Myocyte (in vitro differentiated cells): ENCODE results near the gene AZU1. TPM values are rescaled to one million over a fixed set of nuclear protein-coding genes. Genes with fewer than 3 reads are reported as not detected.
"Not testable (repeated sequence)": the region's sequence is repeated elsewhere in the genome, so short reads cannot be mapped to it uniquely, and the experiment has no call there.

Experiments
- DNase-seq: peaks from one replicate; pipeline ENCODE4 v3.0.0-alpha.2; 2012; ENCODE audit warnings: low read depth
- total RNA-seq: library from RNA; depleted of rRNA; stranded (reverse); fragments of >200 nt; gene quantifications from 2 replicates; pipeline ENCODE4 v1.2.3, GENCODE V29; 2014

AZU1 gene
- total RNA-seq, 1 donor from 2014 or later, result not detected

DNA sequence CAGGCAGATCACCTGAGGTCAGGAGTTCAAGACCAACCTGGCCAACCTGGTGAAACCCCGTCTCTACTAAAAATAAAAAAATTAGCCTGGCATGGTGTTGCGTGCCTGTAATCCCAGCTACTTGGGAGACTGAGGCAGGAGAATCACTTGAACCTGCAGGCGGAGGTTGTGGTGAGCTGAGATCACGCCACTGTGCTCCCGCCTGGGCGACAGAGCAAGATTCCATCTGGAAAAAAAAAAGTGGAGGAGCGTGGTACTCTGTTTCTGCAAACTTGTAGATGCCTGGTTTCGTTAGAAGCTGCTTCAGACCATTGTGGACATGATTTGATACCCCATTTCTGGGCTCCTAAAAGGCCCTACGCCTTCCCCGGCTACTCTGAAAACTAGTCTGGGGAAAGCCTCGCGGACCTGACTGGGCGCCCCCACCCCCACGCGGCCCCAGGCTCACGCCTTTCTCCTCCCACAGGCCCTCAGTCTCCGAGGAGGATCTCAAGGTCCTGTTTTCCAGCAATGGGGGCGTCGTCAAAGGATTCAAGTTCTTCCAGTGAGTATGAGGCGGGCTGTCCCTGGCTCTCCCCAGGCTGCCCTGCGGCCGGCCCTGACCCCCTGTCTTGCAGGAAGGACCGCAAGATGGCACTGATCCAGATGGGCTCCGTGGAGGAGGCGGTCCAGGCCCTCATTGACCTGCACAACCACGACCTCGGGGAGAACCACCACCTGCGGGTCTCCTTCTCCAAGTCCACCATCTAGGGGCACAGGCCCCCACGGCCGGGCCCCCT lies 17.4 kb upstream of the AZU1 start:
- no peak for DNase-seq

GRCh38 chr19:810883-811489 lies 16.7 kb upstream of the AZU1 start:
- DNase-seq, result no peak

DNA sequence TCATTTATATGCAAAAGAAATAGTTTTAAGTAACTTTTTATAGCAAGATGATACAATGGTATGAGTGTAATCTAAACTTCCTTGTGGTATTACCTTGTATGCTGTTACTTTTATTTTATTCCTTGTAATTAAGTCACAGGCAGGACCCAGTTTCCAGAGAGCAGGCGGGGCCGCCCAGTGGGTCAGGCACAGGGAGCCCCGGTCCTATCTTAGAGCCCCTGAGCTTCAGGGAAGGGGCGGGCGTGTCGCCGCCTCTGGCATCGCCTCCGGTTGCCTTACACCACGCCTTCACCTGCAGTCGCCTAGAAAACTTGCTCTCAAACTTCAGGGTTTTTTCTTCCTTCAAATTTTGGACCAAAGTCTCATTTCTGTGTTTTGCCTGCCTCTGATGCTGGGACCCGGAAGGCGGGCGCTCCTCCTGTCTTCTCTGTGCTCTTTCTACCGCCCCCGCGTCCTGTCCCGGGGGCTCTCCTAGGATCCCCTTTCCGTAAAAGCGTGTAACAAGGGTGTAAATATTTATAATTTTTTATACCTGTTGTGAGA lies 16.1 kb upstream of the AZU1 start:
- no peak for DNase-seq

DNA sequence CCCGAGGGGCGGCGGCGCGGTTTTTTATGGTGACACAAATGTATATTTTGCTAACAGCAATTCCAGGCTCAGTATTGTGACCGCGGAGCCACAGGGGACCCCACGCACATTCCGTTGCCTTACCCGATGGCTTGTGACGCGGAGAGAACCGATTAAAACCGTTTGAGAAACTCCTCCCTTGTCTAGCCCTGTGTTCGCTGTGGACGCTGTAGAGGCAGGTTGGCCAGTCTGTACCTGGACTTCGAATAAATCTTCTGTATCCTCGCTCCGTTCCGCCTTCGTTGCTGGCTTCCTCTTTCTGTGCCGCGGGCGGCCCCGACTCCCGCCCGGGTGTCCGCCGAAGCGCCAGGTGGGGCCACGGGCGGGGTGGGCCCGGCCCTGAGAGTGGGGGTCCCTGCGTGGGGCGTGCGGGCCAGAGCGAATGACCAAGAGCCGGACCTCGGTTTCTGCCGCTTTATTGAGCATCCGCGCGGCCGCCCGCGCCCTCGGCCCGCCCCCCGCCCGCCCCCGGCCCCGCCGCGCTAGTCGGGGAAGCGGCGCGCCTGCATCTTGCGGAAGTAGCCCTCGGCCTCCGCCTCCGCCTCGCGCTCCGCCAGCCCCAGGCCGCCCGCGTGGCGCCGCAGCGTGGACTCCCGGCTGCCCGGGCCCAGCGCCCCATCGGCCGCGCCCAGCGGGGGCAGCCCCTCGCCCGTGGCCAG lies 15.4 kb upstream of the AZU1 start:
- DNase-seq, result no peak

DNA sequence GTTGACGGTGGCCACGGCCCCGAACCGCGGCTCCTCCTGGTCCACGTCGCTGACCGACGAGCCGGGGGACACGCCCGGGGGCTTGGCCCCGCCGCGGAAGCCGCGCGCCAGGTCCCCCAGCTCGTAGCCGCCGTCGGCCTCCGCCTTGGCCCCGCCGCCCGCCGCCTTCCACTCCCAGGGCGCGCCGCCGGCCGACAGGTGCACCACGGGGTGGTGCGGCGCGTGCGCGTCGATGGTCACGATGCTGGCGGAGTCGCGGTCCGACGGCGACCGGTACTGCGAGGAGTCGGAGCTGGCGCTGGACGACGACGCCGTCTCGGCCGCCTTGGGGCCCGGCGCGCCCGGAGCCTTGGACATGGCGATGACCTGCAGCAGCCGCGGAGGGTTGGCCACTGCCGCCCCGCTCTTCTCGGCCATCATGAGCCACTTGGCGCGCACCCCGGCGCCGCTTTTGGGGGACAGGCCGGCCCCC lies 14.9 kb upstream of the AZU1 start:
- DNase-seq, result no peak

GRCh38 chr19:813219-814151 lies 14.2 kb upstream of the AZU1 start:
- DNase-seq, result no peak

DNA sequence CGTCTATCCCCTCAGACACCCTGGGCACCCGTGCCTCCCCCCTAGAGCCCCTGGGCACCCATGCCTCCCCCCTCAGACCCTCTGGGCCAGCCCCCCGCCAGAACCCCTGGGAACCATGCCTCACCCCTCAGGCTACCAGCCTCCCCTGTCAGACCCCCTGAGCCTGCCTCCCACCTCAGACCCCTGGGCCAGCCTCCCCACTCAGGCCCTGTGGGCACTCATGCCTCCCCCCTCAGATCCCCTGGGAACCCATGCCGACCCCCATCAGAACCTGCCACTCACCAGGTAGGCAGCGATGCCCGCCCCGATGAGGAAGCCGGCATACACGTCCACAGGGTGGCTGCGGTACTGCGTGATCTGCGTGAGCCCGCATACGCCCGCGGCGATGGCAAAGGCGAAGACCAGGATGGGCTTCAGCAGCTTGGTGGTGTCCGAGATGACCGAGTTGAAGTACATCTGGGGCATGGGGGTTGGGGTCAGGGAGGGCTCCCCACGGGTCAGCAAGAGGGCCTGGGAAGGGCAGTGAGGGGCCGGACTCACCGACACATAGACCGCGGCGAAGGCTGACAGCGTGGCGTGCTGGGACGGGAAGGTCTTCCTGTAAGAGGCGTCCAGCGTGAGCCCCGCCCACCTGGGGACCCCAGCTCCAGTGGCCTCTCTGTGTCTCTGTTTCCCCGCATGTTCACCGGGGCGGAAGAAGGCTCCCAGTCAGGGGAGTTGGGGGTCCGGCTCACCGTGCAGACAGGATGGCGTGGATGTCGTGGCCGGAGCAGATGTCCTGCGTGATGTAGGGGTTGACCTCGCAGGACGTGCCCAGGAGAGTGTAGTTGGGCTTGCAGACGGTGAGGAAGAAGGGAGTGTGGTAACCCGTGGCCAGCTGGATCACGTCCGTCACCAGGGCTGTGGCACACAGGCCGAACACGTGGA lies 13.2 kb upstream of the AZU1 start:
- no peak for DNase-seq

DNA sequence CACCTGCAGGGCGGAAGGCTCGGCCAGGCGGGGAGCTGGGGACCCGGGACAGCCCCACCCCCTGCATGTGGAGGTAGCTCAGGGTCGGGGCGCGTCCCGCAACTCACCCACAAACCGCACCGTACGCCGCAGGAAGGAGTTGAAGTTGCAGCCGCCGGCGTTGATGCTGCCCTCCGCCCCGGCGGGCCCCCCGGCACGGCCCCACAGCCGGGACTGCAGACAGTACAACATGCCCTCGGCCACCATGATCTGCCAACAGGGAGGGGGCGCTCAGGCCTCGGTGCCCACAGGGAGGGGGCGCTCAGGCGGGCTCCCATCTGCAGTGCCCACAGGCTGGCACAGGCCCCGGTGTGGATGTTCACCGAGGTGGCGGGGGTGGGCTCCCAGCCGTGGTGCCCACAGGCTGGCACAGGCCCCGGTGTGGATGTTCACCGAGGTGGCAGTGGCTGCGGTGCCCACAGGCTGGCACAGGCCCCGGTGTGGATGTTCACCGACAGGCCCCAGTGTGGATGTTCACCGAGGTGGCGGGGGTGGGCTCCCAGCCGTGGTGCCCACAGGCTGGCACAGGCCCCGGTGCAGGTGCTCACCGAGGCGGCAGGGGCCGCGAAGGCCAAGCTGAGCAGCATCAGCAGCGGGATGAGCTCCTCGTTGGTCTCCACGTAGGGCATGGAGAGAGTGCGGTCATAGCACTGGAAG lies 12.4 kb upstream of the AZU1 start:
- no peak for DNase-seq

- no peak for DNase-seq
Measured at GRCh38 chr19:815775-816499, 11.7 kb upstream of the AZU1 start.

- DNase-seq, result no peak
Measured at GRCh38 chr19:816500-816857, 11.2 kb upstream of the AZU1 start.

DNA sequence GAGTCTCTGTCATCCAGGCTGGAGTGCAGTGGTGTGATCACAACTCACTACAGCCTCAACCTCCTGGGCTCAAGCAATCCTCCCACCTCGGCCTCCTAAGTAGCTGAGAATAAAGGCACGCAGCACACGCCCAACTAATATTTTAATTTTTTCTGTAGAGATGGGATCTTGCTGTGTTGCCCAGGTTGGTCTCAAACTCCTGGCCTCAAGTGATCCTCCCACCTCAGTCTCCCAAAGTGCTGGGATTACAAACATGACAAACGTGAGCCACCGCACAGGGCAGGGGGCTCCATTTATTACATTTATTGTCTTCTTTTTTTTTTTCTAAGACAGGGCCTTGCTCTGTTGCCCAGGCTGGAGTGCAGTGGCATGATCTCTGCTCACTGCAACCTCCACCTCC lies 7.4 kb upstream of the AZU1 start:
- not testable (repeated sequence) for DNase-seq

- DNase-seq, result no peak
Measured at GRCh38 chr19:821231-821824, 6.3 kb upstream of the AZU1 start.

GRCh38 chr19:821825-822503 lies 5.7 kb upstream of the AZU1 start, which contains the start of gene PLPPR3:
PLPPR3 (minus strand) TSS chr19:821955; CDS start chr19:821559, 396 bp downstream.
- no peak for DNase-seq

- peak; percentile 37 for DNase-seq
Measured at GRCh38 chr19:823565-824121, 4.0 kb upstream of the AZU1 start.

DNA sequence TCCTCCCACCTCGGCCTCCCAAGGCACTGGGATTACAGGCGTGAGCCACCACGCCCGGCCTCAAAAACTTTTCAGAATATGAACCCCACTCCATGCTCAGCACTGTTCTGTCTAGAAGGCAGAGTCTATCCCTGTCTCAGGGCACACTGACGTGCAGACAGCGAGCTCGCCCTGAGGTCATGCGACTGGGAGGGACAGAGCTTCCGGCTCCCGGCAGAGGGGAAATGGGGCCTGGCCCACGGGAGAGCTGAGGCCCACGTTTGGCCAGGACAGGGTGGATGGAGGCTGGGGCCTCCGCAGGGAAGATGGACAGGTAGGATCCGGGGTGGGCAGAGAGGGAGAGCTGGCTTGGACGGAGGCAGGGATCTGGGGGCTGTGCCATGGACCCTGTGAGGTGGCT lies 2.8 kb upstream of the AZU1 start:
- DNase-seq, result no peak

- no peak for DNase-seq
Measured at GRCh38 chr19:825897-826644, 1.6 kb upstream of the AZU1 start.
